ENCODE measurements around the gene CHD6. TPM values are rescaled to one million over a fixed set of nuclear protein-coding genes. Genes with fewer than 3 reads are reported as not detected.

Gene CHD6
- total and polyA plus RNA-seq, 2 experiments from 2014 or later: 41.0 to 158 TPM

DNA sequence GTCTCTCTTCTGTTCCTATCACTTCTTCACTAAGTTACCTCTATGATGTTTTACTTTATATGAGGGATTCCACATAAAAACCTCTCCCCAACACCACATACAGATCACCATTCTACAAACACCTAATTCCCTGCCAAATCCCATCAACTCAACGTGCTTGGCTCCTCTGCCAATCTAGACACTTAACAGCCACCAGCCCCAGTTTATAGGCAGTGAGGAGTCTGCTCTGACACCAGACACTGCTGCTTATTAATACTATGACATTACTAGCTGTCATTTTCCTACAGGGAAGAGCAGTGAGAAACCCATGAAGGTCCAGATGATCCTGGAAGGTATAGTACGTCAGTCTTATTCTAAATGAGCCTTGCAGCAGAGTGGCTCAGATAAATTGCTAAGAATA, 104.3 kb downstream of the CHD6 start:
- H3K4me3 ChIP-seq: no peak overlapping the region
- no peak overlapping the region for H3K4me2 ChIP-seq
- H2AFZ ChIP-seq: no peak overlapping the region
- H3K27ac ChIP-seq (ENCODE audit: low read depth): no peak overlapping the region
- TF ChIP-seq, protein P1, sequence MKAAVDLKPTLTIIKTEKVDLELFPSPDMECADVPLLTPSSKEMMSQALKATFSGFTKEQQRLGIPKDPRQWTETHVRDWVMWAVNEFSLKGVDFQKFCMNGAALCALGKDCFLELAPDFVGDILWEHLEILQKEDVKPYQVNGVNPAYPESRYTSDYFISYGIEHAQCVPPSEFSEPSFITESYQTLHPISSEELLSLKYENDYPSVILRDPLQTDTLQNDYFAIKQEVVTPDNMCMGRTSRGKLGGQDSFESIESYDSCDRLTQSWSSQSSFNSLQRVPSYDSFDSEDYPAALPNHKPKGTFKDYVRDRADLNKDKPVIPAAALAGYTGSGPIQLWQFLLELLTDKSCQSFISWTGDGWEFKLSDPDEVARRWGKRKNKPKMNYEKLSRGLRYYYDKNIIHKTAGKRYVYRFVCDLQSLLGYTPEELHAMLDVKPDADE (IDR thresholded peaks at IDR 0.05): no peak
- TF ChIP-seq CREB1 (CRISPR knock-in tag; IDR thresholded peaks at IDR 0.05; ENCODE audit: low read depth): no peak
- no peak for TF ChIP-seq STAT1 (IDR thresholded peaks at IDR 0.05; ENCODE audit: unreplicated experiment)
- TF ChIP-seq POLR2AphosphoS5 (IDR thresholded peaks at IDR 0.05; ENCODE audit: low read depth): no peak
- no peak for TF ChIP-seq ZNF114 (CRISPR knock-in tag; IDR thresholded peaks at IDR 0.05)
- TF ChIP-seq NANOG (IDR thresholded peaks at IDR 0.05; ENCODE audit: borderline replicate concordance): no peak
- TF ChIP-seq ZNF331 (CRISPR knock-in tag; IDR thresholded peaks at IDR 0.05; ENCODE audit: low read depth): no peak
- TF ChIP-seq, protein P2, sequence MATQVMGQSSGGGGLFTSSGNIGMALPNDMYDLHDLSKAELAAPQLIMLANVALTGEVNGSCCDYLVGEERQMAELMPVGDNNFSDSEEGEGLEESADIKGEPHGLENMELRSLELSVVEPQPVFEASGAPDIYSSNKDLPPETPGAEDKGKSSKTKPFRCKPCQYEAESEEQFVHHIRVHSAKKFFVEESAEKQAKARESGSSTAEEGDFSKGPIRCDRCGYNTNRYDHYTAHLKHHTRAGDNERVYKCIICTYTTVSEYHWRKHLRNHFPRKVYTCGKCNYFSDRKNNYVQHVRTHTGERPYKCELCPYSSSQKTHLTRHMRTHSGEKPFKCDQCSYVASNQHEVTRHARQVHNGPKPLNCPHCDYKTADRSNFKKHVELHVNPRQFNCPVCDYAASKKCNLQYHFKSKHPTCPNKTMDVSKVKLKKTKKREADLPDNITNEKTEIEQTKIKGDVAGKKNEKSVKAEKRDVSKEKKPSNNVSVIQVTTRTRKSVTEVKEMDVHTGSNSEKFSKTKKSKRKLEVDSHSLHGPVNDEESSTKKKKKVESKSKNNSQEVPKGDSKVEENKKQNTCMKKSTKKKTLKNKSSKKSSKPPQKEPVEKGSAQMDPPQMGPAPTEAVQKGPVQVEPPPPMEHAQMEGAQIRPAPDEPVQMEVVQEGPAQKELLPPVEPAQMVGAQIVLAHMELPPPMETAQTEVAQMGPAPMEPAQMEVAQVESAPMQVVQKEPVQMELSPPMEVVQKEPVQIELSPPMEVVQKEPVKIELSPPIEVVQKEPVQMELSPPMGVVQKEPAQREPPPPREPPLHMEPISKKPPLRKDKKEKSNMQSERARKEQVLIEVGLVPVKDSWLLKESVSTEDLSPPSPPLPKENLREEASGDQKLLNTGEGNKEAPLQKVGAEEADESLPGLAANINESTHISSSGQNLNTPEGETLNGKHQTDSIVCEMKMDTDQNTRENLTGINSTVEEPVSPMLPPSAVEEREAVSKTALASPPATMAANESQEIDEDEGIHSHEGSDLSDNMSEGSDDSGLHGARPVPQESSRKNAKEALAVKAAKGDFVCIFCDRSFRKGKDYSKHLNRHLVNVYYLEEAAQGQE (IDR thresholded peaks at IDR 0.05; ENCODE audit: unreplicated experiment): no peak
- no peak for TF ChIP-seq EZH2phosphoT487 (IDR thresholded peaks at IDR 0.05; ENCODE audit: unreplicated experiment)
- TF ChIP-seq EZH2 (IDR thresholded peaks at IDR 0.05; ENCODE audit: low read depth, unreplicated experiment): no peak
- TF ChIP-seq, protein P3, sequence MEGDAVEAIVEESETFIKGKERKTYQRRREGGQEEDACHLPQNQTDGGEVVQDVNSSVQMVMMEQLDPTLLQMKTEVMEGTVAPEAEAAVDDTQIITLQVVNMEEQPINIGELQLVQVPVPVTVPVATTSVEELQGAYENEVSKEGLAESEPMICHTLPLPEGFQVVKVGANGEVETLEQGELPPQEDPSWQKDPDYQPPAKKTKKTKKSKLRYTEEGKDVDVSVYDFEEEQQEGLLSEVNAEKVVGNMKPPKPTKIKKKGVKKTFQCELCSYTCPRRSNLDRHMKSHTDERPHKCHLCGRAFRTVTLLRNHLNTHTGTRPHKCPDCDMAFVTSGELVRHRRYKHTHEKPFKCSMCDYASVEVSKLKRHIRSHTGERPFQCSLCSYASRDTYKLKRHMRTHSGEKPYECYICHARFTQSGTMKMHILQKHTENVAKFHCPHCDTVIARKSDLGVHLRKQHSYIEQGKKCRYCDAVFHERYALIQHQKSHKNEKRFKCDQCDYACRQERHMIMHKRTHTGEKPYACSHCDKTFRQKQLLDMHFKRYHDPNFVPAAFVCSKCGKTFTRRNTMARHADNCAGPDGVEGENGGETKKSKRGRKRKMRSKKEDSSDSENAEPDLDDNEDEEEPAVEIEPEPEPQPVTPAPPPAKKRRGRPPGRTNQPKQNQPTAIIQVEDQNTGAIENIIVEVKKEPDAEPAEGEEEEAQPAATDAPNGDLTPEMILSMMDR (conservative IDR thresholded peaks at IDR 0.05; ENCODE audit: low read depth in 2 of 2): no peak
- no peak for TF ChIP-seq JUNB (IDR thresholded peaks at IDR 0.05; ENCODE audit: unreplicated experiment)
- TF ChIP-seq, protein P4, sequence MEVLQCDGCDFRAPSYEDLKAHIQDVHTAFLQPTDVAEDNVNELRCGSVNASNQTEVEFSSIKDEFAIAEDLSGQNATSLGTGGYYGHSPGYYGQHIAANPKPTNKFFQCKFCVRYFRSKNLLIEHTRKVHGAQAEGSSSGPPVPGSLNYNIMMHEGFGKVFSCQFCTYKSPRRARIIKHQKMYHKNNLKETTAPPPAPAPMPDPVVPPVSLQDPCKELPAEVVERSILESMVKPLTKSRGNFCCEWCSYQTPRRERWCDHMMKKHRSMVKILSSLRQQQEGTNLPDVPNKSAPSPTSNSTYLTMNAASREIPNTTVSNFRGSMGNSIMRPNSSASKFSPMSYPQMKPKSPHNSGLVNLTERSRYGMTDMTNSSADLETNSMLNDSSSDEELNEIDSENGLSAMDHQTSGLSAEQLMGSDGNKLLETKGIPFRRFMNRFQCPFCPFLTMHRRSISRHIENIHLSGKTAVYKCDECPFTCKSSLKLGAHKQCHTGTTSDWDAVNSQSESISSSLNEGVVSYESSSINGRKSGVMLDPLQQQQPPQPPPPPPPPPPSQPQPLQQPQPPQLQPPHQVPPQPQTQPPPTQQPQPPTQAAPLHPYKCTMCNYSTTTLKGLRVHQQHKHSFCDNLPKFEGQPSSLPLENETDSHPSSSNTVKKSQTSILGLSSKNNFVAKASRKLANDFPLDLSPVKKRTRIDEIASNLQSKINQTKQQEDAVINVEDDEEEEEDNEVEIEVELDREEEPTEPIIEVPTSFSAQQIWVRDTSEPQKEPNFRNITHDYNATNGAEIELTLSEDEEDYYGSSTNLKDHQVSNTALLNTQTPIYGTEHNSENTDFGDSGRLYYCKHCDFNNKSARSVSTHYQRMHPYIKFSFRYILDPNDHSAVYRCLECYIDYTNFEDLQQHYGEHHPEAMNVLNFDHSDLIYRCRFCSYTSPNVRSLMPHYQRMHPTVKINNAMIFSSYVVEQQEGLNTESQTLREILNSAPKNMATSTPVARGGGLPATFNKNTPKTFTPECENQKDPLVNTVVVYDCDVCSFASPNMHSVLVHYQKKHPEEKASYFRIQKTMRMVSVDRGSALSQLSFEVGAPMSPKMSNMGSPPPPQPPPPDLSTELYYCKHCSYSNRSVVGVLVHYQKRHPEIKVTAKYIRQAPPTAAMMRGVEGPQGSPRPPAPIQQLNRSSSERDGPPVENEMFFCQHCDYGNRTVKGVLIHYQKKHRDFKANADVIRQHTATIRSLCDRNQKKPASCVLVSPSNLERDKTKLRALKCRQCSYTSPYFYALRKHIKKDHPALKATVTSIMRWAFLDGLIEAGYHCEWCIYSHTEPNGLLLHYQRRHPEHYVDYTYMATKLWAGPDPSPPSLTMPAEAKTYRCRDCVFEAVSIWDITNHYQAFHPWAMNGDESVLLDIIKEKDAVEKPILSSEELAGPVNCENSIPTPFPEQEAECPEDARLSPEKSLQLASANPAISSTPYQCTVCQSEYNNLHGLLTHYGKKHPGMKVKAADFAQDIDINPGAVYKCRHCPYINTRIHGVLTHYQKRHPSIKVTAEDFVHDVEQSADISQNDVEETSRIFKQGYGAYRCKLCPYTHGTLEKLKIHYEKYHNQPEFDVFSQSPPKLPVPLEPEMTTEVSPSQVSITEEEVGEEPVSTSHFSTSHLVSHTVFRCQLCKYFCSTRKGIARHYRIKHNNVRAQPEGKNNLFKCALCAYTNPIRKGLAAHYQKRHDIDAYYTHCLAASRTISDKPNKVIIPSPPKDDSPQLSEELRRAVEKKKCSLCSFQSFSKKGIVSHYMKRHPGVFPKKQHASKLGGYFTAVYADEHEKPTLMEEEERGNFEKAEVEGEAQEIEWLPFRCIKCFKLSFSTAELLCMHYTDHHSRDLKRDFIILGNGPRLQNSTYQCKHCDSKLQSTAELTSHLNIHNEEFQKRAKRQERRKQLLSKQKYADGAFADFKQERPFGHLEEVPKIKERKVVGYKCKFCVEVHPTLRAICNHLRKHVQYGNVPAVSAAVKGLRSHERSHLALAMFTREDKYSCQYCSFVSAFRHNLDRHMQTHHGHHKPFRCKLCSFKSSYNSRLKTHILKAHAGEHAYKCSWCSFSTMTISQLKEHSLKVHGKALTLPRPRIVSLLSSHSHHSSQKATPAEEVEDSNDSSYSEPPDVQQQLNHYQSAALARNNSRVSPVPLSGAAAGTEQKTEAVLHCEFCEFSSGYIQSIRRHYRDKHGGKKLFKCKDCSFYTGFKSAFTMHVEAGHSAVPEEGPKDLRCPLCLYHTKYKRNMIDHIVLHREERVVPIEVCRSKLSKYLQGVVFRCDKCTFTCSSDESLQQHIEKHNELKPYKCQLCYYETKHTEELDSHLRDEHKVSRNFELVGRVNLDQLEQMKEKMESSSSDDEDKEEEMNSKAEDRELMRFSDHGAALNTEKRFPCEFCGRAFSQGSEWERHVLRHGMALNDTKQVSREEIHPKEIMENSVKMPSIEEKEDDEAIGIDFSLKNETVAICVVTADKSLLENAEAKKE (CRISPR knock-in tag; IDR thresholded peaks at IDR 0.05): no peak
- ATAC-seq (no peak), DNase-seq (ENCODE audit: low spot score) (no peak)
- no peaks in the 10 kb centered on the region; the same call in 1 of the 2 replicates for H3F3A ChIP-seq (replicated peaks; ENCODE audit: low read depth)
- 0 out of 2 replicates have a peak, but pooled peaks cover 2% of the 10 kb centered on the region for H3K36me3 ChIP-seq (ENCODE audit: insufficient read depth)
- H3K4me1 Mint-ChIP-seq: peaks cover 48% of the 10 kb centered on the region
- no peak overlapping the region for H3K4me3 Mint-ChIP-seq
- peaks cover 50% of the 10 kb centered on the region for H3K79me2 ChIP-seq (replicated peaks; ENCODE audit: insufficient read depth)
- peaks cover 18% of the 10 kb centered on the region for H3K36me3 Mint-ChIP-seq (ENCODE audit: low read depth)
- peaks cover 25% of the 10 kb centered on the region for H4K20me1 ChIP-seq (replicated peaks; ENCODE audit: insufficient read depth)
- no peaks in the 10 kb centered on the region for H3K27me3 Mint-ChIP-seq (ENCODE audit: insufficient read depth, low read depth, poor library complexity)
- no peaks in the 10 kb centered on the region for H3K9me2 ChIP-seq (ENCODE audit: insufficient read depth)
- H3K27me3 ChIP-seq (ENCODE audit: insufficient read depth): no peaks in the 10 kb centered on the region
- no peak overlapping the region; the same call in 1 of the 2 replicates for H3K27ac Mint-ChIP-seq
- H3K4me1 ChIP-seq (ENCODE audit: insufficient read depth): peaks cover 32% of the 10 kb centered on the region; the same call in 1 of the 2 replicates
- H3K9me3 Mint-ChIP-seq: no peaks in the 10 kb centered on the region
